ENCODE measurements around the gene ABLIM2.

Gene ABLIM2

DNA sequence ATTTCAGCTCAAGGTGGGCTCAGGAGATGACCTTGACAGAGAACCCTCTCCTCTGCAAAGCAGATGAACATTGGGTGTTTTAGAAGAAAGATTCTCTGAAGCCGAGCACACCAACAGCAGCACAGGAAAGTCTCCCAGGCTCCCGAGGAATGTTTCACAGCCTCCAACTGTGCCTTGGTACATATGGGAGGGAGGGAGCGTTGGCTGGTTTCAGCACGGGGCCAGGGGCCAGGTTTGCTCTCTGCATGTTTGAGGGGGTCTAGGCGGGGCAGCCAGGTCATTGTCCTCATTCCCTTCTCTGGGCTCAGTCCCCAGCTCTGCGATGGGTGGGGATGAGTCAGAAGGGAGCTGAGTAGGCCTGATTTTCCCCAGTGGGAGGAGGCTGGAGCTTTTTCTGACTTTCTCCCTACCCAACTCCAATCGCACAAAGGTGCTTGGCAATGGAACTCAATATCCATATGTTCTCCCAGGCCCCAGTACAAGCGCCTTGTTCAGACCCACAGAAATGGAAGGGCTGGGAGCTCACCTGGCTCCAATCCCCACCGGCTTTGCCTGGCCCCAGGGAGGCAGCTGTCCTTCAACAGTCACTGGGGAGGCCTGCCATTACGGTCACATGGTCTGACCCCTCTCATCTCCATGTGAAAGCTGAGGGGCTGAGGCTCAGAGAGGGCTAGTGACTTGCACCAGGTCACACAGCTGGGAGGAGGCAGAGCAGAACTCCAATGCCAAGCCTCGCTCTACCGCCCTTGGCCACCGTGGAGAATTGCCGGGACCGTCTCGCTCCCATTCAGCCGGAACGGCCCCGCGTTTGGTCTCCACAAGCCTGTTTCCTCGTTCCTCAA lies 110.6 kb downstream of the ABLIM2 start (continued):
- TF ChIP-seq ISL1 (CRISPR knock-in tag; IDR thresholded peaks at IDR 0.05) (no peak), RARB (CRISPR knock-in tag; IDR thresholded peaks at IDR 0.05) (no peak), TOX (CRISPR knock-in tag; IDR thresholded peaks at IDR 0.05; ENCODE audit: borderline replicate concordance) (no peak)
- TF ChIP-seq, protein P1, sequence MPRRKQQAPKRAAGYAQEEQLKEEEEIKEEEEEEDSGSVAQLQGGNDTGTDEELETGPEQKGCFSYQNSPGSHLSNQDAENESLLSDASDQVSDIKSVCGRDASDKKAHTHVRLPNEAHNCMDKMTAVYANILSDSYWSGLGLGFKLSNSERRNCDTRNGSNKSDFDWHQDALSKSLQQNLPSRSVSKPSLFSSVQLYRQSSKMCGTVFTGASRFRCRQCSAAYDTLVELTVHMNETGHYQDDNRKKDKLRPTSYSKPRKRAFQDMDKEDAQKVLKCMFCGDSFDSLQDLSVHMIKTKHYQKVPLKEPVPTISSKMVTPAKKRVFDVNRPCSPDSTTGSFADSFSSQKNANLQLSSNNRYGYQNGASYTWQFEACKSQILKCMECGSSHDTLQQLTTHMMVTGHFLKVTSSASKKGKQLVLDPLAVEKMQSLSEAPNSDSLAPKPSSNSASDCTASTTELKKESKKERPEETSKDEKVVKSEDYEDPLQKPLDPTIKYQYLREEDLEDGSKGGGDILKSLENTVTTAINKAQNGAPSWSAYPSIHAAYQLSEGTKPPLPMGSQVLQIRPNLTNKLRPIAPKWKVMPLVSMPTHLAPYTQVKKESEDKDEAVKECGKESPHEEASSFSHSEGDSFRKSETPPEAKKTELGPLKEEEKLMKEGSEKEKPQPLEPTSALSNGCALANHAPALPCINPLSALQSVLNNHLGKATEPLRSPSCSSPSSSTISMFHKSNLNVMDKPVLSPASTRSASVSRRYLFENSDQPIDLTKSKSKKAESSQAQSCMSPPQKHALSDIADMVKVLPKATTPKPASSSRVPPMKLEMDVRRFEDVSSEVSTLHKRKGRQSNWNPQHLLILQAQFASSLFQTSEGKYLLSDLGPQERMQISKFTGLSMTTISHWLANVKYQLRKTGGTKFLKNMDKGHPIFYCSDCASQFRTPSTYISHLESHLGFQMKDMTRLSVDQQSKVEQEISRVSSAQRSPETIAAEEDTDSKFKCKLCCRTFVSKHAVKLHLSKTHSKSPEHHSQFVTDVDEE (CRISPR knock-in tag; IDR thresholded peaks at IDR 0.05) = no peak

DNA sequence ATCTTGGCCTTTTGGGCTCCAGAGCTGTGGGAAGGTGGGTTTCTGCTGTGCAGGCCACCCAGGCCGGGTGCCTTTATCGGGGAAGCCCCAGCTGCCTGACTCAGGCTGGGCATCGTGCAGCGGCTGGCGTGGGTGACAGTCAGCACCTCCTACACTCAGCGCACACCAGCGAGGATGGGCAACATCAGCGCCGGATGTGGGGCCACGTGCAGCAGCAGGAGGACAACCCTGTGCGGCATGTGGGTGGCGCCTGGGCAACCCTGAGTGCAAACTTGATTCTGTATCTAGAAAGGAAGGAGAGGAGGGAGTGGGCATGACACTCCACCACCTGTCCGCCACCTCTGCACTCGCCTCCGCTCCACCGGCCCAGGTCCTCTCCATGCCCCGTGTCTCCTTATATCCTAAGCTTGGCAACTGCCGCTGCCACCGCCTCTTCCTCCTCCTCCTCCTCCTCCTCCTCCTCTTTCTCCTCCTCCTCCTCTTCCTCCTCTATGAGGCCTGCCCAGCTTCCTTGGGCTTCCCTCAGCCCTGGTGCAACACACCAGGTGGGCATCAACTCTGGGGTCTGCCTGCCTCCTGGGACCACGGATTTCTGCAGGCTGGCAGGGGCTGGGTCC lies 111.6 kb downstream of the ABLIM2 start:
- TF ChIP-seq, protein P2, sequence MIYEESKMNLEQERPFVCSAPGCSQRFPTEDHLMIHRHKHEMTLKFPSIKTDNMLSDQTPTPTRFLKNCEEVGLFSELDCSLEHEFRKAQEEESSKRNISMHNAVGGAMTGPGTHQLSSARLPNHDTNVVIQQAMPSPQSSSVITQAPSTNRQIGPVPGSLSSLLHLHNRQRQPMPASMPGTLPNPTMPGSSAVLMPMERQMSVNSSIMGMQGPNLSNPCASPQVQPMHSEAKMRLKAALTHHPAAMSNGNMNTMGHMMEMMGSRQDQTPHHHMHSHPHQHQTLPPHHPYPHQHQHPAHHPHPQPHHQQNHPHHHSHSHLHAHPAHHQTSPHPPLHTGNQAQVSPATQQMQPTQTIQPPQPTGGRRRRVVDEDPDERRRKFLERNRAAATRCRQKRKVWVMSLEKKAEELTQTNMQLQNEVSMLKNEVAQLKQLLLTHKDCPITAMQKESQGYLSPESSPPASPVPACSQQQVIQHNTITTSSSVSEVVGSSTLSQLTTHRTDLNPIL (CRISPR knock-in tag; IDR thresholded peaks at IDR 0.05; ENCODE audit: low read depth) = no peak
- TF ChIP-seq TCF4 (CRISPR knock-in tag; IDR thresholded peaks at IDR 0.05; ENCODE audit: borderline replicate concordance) = no peak
- TF ChIP-seq GLIS3 (CRISPR knock-in tag; IDR thresholded peaks at IDR 0.05) = no peak
- no peak for TF ChIP-seq PPARA (CRISPR knock-in tag; IDR thresholded peaks at IDR 0.05; ENCODE audit: borderline replicate concordance)
- TF ChIP-seq BACH2 (CRISPR knock-in tag; IDR thresholded peaks at IDR 0.05; ENCODE audit: borderline replicate concordance) = no peak
- no peak for TF ChIP-seq ESRRG (CRISPR knock-in tag; IDR thresholded peaks at IDR 0.05)
- TF ChIP-seq, protein P3, sequence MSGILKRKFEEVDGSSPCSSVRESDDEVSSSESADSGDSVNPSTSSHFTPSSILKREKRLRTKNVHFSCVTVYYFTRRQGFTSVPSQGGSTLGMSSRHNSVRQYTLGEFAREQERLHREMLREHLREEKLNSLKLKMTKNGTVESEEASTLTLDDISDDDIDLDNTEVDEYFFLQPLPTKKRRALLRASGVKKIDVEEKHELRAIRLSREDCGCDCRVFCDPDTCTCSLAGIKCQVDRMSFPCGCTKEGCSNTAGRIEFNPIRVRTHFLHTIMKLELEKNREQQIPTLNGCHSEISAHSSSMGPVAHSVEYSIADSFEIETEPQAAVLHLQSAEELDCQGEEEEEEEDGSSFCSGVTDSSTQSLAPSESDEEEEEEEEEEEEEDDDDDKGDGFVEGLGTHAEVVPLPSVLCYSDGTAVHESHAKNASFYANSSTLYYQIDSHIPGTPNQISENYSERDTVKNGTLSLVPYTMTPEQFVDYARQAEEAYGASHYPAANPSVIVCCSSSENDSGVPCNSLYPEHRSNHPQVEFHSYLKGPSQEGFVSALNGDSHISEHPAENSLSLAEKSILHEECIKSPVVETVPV (CRISPR knock-in tag; IDR thresholded peaks at IDR 0.05) = no peak
- no peak for TF ChIP-seq ARNTL (CRISPR knock-in tag; IDR thresholded peaks at IDR 0.05; ENCODE audit: borderline replicate concordance, low read depth)
- TF ChIP-seq TOX (CRISPR knock-in tag; IDR thresholded peaks at IDR 0.05; ENCODE audit: borderline replicate concordance) = no peak
- no peak for TF ChIP-seq ZC3H10 (CRISPR knock-in tag; IDR thresholded peaks at IDR 0.05)
- TF ChIP-seq, protein P1 (CRISPR knock-in tag; IDR thresholded peaks at IDR 0.05) = no peak
- ATAC-seq = no peak

DNA sequence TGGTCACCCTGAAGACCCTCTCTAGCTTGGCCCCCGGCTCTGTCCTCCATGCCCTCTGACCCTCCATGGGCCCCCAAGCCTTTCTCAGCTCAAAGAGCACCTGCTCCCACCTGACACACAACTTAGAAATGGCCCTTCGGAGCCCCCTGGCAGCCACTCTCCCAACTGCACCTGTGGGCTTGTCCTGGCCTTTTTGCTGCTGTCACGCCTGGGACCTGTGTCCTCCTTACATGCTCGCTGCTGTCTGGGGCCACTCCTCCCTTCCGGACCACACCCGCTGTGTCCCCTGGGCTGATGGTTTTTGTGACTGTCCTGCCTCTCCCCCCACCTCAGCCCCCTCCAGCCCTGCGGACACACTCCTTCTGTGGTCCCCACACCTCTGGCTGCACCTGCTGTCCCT lies 112.7 kb downstream of the ABLIM2 start:
- ATAC-seq = no peak
- TF ChIP-seq ZNF565 (CRISPR knock-in tag; conservative IDR thresholded peaks at IDR 0.05; ENCODE audit: low read depth) (no peak), SNAI2 (CRISPR knock-in tag; IDR thresholded peaks at IDR 0.05) (no peak), ARNTL (CRISPR knock-in tag; IDR thresholded peaks at IDR 0.05; ENCODE audit: borderline replicate concordance, low read depth) (no peak), ZFP3 (CRISPR knock-in tag; IDR thresholded peaks at IDR 0.05) (no peak), RARB (CRISPR knock-in tag; IDR thresholded peaks at IDR 0.05) (no peak), ESRRG (CRISPR knock-in tag; IDR thresholded peaks at IDR 0.05) (no peak), GLIS3 (CRISPR knock-in tag; IDR thresholded peaks at IDR 0.05) (no peak), TOX (CRISPR knock-in tag; IDR thresholded peaks at IDR 0.05; ENCODE audit: borderline replicate concordance) (no peak), ZC3H10 (CRISPR knock-in tag; IDR thresholded peaks at IDR 0.05) (no peak)
- TF ChIP-seq, protein P1 (CRISPR knock-in tag; IDR thresholded peaks at IDR 0.05) = no peak
- TF ChIP-seq, protein P4, sequence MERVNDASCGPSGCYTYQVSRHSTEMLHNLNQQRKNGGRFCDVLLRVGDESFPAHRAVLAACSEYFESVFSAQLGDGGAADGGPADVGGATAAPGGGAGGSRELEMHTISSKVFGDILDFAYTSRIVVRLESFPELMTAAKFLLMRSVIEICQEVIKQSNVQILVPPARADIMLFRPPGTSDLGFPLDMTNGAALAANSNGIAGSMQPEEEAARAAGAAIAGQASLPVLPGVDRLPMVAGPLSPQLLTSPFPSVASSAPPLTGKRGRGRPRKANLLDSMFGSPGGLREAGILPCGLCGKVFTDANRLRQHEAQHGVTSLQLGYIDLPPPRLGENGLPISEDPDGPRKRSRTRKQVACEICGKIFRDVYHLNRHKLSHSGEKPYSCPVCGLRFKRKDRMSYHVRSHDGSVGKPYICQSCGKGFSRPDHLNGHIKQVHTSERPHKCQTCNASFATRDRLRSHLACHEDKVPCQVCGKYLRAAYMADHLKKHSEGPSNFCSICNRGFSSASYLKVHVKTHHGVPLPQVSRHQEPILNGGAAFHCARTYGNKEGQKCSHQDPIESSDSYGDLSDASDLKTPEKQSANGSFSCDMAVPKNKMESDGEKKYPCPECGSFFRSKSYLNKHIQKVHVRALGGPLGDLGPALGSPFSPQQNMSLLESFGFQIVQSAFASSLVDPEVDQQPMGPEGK (CRISPR knock-in tag; IDR thresholded peaks at IDR 0.05; ENCODE audit: borderline replicate concordance) = no peak
- TF ChIP-seq, protein P3 (CRISPR knock-in tag; IDR thresholded peaks at IDR 0.05) = no peak

Data from SK-N-SH treated with all-trans-retinoic acid at 6 μM for 48 hours (cell line).